Measurements from ENCODE around the gene BMPR1A.
A peak's percentile ranks its signal among the peaks of the same experiment; 100 is the strongest.
"Not testable (repeated sequence)": the region's sequence is repeated elsewhere in the genome, so short reads cannot be mapped to it uniquely, and the experiment has no call there.

The BMPR1A gene

GRCh38 chr10:86971232-86971991 is 215.0 kb downstream of the BMPR1A start:
- peak; percentile 93 for DNase-seq

DNA sequence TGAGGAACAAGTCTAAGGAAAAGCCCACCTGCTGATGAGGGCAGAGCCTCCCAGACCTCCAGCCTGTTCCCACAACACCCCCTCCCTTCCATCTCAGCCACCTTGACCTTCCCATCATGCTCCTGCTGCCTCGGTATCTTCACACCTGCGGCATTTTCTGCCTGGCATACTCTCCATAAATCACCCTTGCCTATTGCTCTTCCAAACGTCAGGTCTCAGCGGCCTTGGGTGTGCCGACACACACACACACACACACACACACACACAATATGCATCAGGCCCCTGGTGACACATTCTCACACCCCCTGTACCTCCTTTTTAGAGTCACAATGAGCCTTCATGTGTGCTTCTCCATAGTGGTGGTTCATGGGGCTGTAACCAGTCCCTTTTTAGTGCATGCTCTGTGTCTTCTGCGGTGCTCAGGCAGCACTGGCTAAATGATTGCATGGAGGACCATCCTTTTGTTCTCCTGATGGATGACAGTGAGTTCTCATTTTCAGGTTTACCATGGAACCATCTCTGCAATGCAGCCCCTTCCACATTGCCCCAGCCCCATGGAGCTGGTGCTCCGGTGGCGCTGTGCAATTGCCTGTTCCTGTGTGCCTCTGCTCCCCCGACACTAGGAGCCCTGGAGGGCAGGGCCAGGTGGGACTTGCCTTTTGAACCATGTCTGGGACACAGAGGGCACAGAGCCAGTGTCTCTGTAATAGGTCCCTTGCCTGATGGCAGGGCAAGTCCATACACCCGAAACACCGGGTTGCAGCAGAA is 216.4 kb downstream of the BMPR1A start:
- DNase-seq = peak; percentile 57

GRCh38 chr10:86974484-86974883 is 218.1 kb downstream of the BMPR1A start:
- peak; percentile 15 for DNase-seq

DNA sequence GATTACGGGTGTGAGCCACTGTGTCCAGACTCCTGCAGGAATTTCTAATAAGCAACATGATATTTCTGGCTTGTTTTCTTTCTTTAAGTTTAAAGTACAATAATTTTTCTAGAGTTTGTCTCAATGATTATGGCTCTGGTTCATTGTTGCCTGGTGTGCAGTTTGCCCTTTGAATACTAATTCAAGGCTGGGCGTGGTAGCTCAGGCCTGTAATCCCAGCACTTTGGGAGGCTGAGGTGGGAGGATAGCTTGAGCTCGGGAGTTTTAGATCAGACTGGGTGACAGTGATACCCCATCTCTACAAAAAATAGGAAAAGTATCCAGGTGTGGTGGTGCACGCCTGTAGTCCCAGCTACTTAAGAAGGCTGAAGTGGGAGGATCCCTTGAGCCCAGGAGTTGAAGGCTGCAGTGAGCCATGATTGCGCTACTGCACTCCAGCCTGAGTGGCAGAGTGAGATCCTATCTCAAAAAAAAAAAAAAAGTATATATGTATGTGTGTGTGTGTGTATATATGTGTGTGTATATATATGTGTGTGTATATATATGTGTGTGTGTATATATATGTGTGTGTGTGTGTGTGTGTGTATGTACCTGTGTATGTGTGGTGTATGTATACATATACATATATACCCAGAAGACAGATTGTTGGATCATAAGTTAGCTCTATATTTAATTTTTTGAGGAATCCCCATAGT is 220.1 kb downstream of the BMPR1A start:
- no peak for DNase-seq

- DNase-seq = not testable (repeated sequence)
Measured at GRCh38 chr10:86978457-86978856, 222.0 kb downstream of the BMPR1A start.

GRCh38 chr10:86979296-86979818 is 222.9 kb downstream of the BMPR1A start:
- DNase-seq = no peak

DNA sequence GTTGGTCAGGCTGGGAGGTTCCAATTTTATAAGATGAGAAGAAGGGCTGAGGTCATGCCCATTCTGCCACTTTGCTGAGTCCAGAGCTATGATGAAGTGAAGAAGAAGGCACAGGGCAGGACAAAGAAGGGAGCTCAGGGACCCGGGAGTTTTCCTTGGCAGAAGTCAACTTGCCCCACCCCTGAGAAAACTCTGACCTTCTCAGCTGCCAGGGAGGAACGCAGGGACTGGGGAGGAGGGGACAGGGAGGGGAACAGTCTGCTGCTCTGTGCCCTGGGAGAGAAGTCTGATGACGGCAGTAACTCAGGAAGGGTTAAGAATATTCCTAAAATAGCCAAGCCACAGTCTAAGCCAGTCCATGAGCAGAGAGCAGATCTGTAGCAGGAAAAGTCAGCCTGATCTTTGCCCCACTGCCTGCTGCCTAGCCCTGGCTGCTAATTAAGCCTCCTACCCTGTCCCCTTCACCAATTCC is 223.6 kb downstream of the BMPR1A start:
- DNase-seq = no peak

- not testable (repeated sequence) for DNase-seq
Measured at GRCh38 chr10:86981020-86981419, 224.6 kb downstream of the BMPR1A start.

GRCh38 chr10:86981716-86982115 is 225.3 kb downstream of the BMPR1A start:
- DNase-seq = no peak

Data from activated CD8-positive, alpha-beta memory T cell treated with anti-CD3 and anti-CD28 coated beads for 24 hours (primary cell).